ENCODE results near the gene GPC6.
"Not testable (repeated sequence)": the region's sequence is repeated elsewhere in the genome, so short reads cannot be mapped to it uniquely, and the experiment has no call there.

Gene GPC6

DNA sequence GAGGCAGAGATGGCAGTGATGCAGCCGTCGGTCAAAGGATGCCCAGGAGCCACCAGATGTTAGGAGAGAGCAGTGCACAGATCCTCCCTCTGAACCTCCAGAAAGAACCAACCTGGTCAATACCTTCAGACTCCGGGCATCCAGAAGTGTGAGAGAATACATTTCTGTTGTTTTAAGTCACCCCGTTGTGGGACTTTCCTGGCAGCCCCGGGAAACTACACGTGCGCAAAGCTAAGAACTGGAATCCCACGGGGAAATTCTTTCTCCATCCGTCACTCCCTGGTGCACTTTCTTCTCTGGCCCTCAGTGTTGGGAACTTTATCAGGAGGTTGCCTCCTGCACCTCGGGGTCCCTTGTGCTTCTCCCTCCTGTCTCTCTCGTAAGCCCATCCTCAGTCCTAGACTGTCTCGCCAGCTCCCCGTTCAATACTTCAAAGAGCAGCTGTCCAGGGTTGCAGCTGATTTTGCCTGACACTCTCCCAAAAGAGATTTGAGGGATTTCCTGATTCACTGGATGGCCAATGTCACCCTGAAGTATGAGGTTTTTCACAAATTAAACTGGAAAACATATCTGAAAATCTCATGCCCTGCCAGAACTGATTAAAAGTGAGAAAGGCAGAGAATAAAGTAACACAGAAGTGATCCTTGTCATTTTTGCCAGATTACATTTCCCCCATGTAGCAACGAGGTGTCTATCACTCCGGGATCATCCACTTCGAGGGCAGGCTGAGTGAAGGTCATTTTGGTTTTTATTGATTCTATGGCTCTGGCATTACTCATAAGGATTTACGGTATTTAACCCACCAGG is 1116.0 kb downstream of the GPC6 start:
- no peak for DNase-seq

DNA sequence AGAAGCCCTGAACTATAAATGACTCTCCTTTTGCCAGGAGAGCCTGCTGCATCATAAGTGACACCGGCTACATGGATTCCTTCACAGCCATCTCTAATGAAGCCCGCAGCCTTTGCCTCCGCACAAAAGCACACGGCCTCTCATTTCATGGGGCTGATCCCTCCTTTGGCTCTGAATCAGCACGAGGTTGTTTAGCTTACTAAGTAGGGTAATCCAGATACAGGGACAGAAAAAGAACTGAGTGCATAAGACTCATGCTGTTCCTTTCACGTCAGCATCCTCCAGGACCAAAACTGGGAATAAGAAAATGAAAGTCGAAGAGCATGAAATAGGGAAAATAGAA is 1116.6 kb downstream of the GPC6 start:
- DNase-seq, result no peak

DNA sequence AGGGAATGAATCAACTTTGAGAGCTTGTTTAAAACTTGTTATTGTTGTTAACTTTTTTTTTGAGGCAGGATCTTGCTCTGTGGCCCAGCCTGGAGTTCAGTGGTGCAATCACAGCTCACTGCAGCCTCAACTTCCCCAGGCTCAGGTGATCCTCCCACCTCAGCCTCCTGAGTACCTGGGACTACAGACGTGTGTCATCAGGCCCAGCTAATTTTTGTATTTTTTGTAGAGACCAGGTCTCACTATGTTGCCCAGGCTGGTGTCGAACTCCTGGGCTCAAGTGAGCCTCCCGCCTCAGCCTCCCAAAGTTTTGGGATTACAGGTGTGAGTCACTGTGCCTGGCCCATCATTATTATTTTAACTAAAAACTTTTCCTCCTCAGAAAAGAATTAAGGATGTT is 1117.1 kb downstream of the GPC6 start:
- DNase-seq, result not testable (repeated sequence)

DNA sequence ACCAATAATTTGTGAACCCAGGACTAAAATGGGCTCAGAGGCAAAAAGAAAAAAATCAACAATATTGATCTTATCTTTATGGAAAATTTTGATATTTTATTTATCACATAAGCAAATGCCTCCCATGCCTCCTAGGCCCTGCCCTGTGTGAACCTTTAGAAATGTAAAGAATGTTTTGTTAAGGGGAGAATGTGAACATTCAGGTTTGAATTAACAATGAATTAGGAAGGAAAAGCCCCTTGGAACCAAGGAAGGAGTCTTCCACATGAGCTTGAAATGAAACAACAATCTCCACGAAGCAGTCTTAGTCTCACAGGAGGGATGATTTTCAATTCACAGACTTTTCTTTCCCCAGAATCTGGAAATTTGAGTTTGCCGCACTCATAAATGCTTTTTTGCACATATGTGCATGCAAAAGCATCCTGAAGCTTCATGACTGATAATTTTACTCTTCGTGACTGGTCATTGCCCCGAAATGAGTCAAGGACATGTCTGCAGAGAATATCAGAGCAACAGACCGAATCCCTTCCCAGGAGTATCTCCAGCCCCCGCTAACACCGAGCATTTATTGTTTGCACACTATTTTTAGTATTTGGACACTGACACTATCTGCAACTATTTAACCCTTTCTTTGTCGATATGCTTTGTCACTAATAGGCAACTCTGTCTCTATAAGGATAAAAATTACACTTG is 1117.7 kb downstream of the GPC6 start:
- no peak for DNase-seq

DNA sequence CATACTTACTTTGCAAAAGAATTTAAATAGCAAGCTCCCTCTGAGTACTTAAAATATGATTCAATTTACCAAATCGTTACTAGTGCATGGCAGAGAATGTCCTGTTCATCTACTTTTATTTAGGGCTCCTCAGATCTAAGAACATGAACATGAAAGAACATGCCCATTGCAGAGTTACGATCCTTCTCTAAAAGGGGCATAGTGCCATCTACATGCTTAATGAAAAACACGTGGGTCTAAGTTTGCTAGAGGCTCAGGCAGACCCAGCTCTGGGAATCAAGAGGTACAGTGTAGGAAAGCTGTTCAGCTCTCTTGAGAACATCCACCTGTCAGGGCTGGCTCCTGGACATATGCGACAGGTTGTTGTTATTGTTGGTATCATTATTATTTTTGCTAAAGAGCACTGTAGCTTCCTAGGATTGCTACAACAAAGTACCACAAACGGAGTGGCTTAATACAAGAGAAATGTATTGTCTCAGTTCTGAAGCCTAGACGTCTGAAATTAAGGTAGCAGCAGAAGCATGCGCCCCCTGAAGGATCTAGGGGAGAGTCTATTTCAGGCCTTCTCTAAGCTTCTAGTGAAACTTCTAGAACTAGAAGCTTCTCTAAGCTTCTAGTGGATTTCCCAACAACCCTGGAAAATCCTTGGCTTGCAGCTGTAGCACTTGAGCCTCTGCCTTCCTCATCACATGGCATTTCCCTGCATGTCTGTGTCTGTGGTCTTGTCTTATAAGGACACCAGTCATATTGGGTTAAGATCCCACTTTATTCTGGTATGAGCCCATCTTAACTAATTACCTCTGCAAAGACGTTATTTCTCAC is 1119.0 kb downstream of the GPC6 start:
- DNase-seq, result peak in 1 of 2 donors; percentile 52

DNA sequence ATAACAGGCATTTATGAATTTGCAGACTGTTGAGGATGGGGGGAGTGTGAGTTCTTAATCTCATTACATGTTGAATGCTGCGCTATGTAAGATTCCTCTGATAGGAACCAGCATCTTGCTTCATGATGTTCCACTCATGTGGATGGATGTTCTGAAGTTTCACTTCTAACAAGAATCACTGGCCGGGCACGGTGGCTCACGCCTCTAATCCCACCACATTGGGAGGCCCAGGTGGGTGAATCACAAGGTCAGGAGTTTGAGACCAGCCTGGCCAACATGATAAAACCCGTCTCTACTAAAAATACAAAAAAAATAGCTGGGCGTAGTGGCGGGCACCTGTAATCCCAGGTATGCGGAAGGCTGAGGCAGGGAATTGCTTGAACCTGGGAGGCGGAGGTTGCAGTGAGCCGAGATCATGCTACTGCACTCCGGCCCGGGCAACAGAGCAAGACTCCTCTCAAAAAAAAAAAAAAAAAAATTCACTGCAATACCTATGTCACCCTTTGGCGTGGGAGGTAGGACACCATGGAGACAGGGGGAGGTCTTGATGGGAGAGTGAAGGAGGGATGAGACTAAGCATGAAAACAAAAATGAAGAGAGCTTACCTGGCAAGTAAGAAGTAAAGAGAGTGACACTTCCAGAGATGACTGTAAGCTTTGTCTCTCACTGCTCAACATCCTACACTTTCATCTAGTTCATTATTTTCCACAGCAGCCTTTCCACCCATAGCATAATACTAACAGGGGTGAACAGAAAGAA is 1119.8 kb downstream of the GPC6 start:
- no peak for DNase-seq

DNA sequence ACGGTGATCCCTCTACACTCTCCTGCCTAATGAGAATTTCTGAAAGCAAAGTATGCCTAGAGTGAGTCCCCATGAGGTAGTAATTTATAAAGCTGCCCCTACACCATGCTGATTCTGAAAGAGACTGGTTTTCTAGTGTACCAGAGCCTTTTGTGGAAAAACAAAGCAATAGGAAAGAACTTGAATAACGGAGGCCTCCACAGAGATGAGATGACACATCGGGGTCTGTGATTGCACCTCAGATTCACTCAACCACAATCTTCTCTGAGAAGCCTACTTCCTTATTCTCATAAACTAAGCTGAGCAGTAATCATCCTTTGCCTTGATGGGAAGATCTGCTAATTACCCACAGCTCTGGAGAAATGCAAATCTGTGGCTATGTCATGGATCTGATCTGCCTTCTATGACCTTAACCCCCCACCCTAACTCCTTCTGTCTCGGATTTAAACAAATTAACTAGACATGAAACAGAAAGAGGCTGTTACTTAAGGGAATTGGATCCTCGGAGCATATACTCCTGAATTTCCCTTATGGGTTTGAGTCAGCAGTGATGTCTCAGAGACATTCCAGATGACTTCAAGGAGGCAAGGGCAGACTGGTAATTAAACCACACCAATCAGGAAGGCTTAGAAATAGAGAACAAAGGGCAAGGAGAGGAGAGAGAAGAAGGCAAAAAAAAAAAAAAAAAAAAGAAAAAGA is 1124.8 kb downstream of the GPC6 start:
- no peak for DNase-seq

DNA sequence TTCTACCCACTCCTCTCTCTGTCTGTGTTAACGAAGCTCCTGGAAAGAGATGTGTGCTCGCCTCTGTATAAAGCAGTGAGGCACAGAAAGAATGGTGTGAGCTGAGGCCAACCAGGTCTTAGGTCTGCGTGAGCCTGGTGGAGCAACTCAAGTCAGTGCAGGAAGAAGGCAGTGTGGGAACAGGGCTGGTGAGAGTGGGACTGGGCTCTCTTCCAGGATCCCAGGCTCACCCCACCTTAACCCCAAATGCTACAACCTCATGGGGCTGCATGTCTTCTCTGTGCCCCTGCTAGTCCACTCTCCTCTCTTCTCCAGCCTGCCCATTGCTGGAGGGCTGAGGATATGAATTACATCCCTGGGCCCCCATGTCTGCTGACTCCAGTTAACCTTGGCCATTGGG is 1125.5 kb downstream of the GPC6 start:
- no peak for DNase-seq

DNA sequence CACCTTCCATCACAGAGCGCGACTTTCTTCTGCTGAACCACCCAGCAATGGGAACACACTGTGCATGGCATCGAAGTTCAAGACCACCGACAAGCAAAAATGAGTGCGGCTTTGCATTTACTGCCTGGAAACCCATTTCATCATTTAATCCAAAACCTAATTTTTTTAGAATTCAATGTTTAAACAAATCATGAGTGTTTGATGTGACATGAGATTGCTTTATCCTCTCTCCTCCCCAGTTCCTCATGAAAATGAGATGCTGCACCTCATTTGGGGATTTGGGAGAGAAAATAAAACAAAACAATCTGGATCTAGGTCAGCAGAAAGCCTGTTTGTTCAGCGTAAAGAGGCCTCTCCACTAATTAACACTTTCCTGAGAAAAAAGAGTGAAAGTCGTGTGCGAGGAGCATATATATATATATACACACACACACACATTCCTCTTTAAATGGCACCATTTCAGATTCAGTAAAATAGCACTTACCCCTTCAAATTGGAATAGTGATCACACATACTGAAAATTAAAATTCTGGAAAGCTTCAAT is 1126.6 kb downstream of the GPC6 start:
- no peak for DNase-seq

DNA sequence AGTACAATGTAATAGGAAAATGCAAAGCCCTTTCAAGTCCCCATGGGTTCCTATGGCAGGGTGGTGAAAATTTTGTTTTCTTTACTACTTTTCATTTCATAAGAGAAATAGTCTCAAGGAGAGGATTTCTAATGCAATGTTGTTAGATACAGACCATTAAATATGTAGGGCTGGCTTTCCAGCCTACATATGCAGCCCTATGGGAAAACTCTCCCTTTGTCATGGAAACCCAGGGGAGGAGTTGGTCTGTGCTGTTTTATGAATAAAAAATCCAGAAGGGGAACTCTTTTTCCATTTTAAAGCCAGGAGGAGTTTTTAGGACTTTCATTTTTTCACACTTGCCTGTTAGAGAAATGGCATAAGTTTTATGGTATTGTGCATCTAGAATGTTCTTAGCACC is 1133.3 kb downstream of the GPC6 start:
- DNase-seq, result no peak

DNA sequence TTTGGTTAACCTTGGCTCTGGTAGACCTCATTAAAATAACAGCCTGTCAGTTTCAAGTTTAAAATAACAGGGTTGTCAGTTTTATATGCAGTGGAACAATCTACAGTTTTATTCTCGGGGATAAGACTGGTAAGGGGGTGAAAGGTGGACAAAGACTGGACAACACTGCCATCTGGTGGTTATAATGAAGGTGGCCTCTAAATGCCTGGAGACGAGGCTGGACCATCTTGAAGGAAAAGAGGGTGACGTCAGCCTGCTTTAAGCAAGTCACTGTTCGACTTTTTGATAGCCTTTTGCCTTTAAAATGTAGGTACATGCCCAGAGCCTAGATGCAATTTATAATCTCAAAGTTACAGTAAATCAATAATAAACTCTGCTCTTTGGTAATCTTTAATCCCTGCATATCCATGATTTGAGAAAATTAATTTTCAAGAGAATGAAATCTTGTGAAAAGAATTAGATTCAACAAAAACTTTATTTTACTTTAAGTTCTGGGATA is 1135.9 kb downstream of the GPC6 start:
- peak; percentile 64 to 75 for DNase-seq

DNA sequence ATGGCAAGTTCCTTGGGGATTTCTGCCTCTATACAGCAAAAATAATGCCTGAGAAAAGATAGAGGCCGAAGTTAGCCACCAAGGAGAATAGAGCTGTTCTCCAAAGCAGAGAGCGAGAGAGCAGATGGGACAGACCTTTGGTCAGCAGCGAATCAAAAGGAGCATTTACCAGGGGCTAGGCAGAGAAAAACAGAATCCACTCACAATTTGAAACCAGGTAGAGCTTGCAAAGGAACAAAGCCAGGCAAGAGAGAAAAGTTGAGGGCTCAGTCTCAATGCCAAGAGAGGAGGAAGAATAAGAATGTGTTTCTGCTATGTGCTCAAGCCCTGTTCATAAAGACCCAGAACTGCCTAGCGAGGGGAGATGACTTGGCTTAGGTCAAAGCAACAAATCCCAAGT is 1140.1 kb downstream of the GPC6 start:
- no peak for DNase-seq

DNA sequence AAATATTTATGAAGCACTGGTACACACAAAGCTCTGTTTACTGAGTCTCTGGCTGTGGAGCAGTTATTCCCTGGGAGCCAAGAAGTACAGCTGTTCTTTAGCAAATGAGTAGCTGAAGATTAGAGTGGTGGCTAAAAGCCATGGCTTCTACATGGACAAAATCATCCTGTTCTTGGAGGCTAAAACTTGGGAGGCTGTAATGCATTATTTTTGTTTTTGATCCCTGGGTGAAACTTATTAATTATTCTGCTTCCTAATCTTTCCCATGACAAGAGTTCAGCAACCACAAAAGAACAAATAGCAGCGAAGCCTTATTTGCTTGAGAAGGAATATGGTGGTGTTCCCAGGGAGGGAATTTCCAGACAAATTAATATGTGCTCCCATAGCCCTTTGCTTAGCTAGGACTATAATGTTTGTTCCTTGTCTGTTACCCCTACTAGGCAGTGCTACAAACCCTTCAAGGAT is 1143.4 kb downstream of the GPC6 start:
- no peak for DNase-seq

DNA sequence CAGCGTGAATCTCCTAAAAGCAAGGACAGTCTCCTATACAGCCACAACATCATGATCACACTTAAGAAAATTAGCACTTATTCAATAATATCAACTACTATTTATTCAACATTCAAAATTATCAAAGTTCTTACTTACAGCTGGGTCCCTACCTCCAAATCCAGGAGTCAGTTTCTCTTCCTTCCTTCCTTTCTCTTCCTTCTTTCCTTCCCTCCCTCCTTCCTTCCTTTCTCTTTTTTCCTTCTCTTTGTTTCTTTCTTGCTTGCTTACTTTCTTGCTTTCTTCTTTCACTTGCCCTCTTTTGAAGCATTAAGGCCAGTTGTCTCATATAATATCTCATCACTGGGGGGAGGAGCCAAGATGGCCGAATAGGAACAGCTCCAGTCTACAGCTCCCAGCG is 1145.2 kb downstream of the GPC6 start:
- no peak for DNase-seq

DNA sequence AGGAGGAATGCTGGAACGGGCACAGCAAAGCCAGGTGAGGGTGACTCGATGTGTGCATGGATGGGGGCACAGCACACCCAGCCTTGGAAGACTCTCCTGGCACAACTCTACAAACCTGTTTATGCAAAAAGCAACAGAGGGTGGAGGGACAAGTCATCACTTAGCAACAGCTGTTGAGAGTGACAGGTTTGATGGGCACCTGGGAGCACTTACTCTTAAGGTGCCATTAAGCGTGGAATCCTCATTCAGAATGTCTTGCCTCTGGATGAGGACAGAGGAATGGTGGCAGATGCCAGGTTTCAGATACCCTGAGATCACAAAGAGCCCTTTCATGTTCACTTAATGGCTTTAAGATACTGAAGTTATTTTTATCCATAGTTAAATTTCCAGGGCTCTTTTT is 1155.9 kb downstream of the GPC6 start:
- no peak for DNase-seq

DNA sequence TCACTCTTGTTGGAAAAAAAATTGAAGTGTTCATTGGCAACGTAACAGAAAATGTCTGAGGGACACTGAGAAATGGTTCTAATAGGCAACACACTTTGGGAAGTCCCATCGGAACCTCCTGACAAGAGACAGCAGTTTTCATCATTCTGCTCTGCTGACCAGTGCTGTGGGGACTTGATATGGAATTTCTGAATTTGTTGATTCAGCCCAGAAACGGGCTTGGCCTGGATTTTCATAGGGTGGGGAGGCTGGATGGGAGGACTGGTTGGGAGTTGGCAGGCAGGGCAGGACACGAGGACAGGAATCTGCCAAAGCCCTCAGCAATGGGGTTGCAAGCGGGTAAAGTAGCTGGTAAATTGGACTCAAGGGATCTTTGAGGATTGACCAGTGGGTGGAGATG is 1156.4 kb downstream of the GPC6 start:
- DNase-seq, result no peak

DNA sequence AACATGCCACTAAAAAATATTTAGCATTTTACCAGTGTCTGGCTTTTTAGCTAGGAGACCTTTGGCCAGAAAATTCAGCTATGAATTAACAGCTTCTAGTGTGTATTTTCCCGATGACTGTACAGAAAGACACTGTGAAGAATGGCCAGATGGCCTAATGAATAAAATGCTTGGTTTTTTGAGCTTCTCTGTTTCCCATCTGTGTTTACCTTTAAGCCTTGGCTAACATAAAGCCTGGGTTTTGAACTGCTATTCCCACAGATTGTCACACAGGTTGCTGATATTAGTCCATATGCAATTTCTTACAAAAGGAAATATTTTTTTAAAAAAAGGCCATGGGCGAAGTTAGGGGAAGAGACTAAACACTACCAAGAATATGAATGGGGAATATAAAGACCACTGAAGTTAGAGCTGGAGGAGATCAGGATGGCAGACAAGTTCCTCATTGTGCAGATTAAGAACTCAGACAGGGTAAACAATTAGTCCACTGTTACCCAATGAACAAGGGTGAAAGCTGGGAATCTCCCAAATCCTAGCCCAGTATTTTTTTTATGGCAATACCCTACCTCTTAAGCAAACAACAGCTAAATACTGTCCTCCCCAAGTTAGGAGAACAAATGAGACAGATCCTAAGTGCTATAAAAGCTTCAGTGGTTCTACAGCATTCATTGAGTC is 1157.8 kb downstream of the GPC6 start:
- no peak for DNase-seq

DNA sequence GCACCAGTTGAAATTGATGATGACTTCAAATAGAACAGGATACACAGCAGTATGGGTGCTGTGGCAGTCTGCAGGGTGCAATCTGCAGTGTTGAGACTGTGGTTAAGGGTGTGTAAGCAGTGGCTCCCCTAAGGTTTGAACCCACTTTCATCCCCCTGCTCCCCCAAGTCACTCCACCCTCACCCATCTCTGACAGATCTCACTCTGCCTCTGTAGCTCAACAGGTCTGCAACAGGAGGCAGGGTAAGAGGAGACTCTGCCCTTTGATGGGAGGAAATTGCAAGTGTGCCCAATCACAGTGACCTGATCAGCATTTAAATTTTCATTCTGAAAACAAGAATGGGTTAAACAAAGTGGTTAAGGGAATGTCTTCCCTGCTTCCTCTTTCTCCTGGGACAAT is 1160.4 kb downstream of the GPC6 start:
- no peak for DNase-seq

DNA sequence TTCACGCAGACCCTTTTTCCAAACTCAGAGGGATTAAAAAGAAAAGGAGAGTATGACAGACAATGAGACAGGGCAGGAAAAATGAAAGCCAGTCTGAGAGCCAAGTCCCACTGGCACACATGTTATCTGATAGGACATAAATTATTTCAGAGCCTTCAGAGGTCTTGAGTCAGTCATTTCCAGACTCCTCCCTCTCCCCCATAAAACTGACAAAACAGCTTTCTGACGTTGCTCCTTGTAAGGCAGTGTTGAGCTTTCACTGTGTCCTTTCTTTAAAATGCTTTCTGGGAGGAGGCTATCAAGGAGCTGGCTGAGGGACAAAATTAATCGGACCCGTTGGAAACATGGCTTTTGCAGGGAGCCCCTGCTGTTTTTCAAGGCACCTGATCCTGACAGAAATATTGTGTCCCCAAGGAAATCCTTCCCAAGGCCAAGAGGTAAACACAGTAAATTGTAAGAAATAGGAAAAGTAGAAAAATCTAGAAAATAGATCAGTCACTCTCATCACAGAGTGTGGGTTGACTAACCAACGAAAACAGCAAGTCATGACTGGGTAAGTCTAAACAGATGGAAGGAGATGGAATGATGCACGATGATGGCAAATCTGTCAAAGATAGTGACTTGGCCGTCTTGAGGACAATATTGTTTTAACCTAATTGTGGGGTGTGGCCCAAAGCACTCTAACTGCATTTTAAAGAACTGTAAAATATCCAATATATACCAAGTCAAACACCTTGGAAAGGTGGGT is 1163.2 kb downstream of the GPC6 start:
- no peak for DNase-seq

DNA sequence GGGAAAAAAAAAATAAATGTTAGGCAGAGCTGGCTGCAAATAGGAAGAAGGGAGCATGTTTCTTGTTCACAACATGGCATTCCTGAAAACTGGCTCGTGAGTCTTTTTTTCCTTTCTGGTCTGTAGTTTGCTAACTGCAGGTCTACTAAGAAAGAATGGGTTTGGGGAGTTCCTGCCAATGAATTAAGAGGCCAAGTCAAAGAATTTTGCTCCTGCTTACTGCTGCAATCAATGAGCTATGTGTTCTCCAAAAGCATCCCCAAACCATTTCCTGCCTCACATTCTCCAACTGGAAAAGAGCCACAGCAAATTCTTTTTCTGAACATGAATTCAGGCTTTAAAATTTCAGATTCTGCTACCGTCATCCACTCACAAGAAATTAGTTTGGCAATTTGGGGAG is 1164.3 kb downstream of the GPC6 start:
- DNase-seq, result no peak
